ENCODE results near the gene ERP27. TPM values are rescaled to one million over a fixed set of nuclear protein-coding genes. Genes with fewer than 3 reads are reported as not detected.

Gene ERP27
- total RNA-seq (2021) (0.09 to 0.14 TPM in 2 of 3 replicates, not detected in the other), Bru-seq, nascent RNA (percentile 4 among the genes with signal in this experiment)
- long read RNA-seq, experiment 1, result 0 reads
- long read RNA-seq, experiment 2, result 0 reads
- long read RNA-seq, experiment 3, result 0 reads

- ATAC-seq (no peak), DNase-seq (ENCODE audit: low spot score) (no peak)
- Mint-ChIP-seq H3K4me3 (no peak within 1 kb of the TSS), H3K36me3 (no peaks in the 10 kb centered on the region), H3K27ac (no peak within 1 kb of the TSS), H3K27me3 (ENCODE audit: low read depth) (no peaks in the 10 kb centered on the region), H3K4me1 (no peaks in the 10 kb centered on the region), H3K9me3 (no peaks in the 10 kb centered on the region)
- TF ChIP-seq E2F1 (CRISPR knock-in tag; IDR thresholded peaks at IDR 0.05) (no peak), ZNF281 (CRISPR knock-in tag; IDR thresholded peaks at IDR 0.05) (no peak), GTF2I (CRISPR knock-in tag; conservative IDR thresholded peaks at IDR 0.05) (no peak)
- POLR2A ChIA-PET, result no interaction called here
- CTCF ChIA-PET, result interaction anchor here (0.9 to 3.0 kb wide), 2 partner anchors 30 to 57 kb away, joined by 3 to 26 read pairs; no protein-coding TSS in a partner anchor
Observed at GRCh38 chr12:14938301-14938700, at the start of gene ERP27. TSS of gene ERP27 (minus strand) at chr12:14938537. CDS start at chr12:14938508, 29 bp downstream.

GRCh38 chr12:14988035-14988434, 49.7 kb upstream of the ERP27 start:
- no peak for DNase-seq (ENCODE audit: low spot score)
- CTCF ChIA-PET, result no interaction called here
- no peak overlapping the region for H3K27ac Mint-ChIP-seq
- no peaks in the 10 kb centered on the region for H3K27me3 Mint-ChIP-seq (ENCODE audit: low read depth)
- H3K4me1 Mint-ChIP-seq, result 0 out of 2 replicates have a peak, but pooled peaks cover 2% of the 10 kb centered on the region
- H3K4me3 Mint-ChIP-seq, result no peak overlapping the region
- ATAC-seq, result no peak
- no peaks in the 10 kb centered on the region for H3K36me3 Mint-ChIP-seq
- POLR2A ChIA-PET, result no interaction called here
- peaks cover 12% of the 10 kb centered on the region for H3K9me3 Mint-ChIP-seq
- TF ChIP-seq FOXP4 (CRISPR knock-in tag; IDR thresholded peaks at IDR 0.05) (no peak), JAZF1 (CRISPR knock-in tag; IDR thresholded peaks at IDR 0.05) (no peak), HMGA2 (CRISPR knock-in tag; IDR thresholded peaks at IDR 0.05) (no peak), MAX (CRISPR knock-in tag; IDR thresholded peaks at IDR 0.05) (no peak), MXD4 (CRISPR knock-in tag; IDR thresholded peaks at IDR 0.05; ENCODE audit: borderline replicate concordance) (no peak), FOXJ3 (CRISPR knock-in tag; IDR thresholded peaks at IDR 0.05; ENCODE audit: borderline replicate concordance) (no peak), ZNF512 (CRISPR knock-in tag; IDR thresholded peaks at IDR 0.05; ENCODE audit: borderline replicate concordance) (no peak), MYBL2 (CRISPR knock-in tag; IDR thresholded peaks at IDR 0.05) (no peak), RELA (CRISPR knock-in tag; IDR thresholded peaks at IDR 0.05; ENCODE audit: borderline replicate concordance) (no peak), OVOL2 (CRISPR knock-in tag; IDR thresholded peaks at IDR 0.05; ENCODE audit: borderline replicate concordance) (no peak)

- ChIA-PET CTCF (interaction anchor here (0.6 to 1.0 kb wide), 2 partner anchors 10 to 176 kb away, joined by 3 to 4 read pairs; no protein-coding TSS in a partner anchor), POLR2A (no interaction called here)
- no peak for ATAC-seq
- TF ChIP-seq ATF1 (CRISPR knock-in tag; IDR thresholded peaks at IDR 0.05) (no peak), CBFB (CRISPR knock-in tag; IDR thresholded peaks at IDR 0.05; ENCODE audit: low read depth) (no peak), GRHL2 (CRISPR knock-in tag; IDR thresholded peaks at IDR 0.05; ENCODE audit: insufficient replicate concordance, severe bottlenecking) (no peak), SP1 (CRISPR knock-in tag; conservative IDR thresholded peaks at IDR 0.05) (no peak), ZNF317 (CRISPR knock-in tag; IDR thresholded peaks at IDR 0.05; ENCODE audit: borderline replicate concordance, low read depth) (no peak), TEAD1 (CRISPR knock-in tag; IDR thresholded peaks at IDR 0.05) (no peak), ZNF671 (CRISPR knock-in tag; IDR thresholded peaks at IDR 0.05) (no peak), ZNF512 (CRISPR knock-in tag; IDR thresholded peaks at IDR 0.05; ENCODE audit: borderline replicate concordance) (no peak), NFE2L1 (CRISPR knock-in tag; IDR thresholded peaks at IDR 0.05) (no peak), ZNF396 (CRISPR knock-in tag; IDR thresholded peaks at IDR 0.05; ENCODE audit: borderline replicate concordance) (no peak), ZNF263 (CRISPR knock-in tag; IDR thresholded peaks at IDR 0.05; ENCODE audit: low read depth) (no peak), NR1H2 (CRISPR knock-in tag; IDR thresholded peaks at IDR 0.05) (no peak)
Observed at GRCh38 chr12:14986449-14986848, 48.1 kb upstream of the ERP27 start.

More at GRCh38 chr12:14986449-14986848, 48.1 kb upstream of the ERP27 start:
- Mint-ChIP-seq H3K9me3 (peaks cover 11% of the 10 kb centered on the region), H3K4me3 (no peak overlapping the region), H3K27me3 (ENCODE audit: low read depth) (no peaks in the 10 kb centered on the region), H3K4me1 (0 out of 2 replicates have a peak, but pooled peaks cover 2% of the 10 kb centered on the region), H3K27ac (no peak overlapping the region), H3K36me3 (no peaks in the 10 kb centered on the region)
- no peak for DNase-seq (ENCODE audit: low spot score)

All from WTC11 (cell line).